ENCODE data around the gene UNC13C.

DNA sequence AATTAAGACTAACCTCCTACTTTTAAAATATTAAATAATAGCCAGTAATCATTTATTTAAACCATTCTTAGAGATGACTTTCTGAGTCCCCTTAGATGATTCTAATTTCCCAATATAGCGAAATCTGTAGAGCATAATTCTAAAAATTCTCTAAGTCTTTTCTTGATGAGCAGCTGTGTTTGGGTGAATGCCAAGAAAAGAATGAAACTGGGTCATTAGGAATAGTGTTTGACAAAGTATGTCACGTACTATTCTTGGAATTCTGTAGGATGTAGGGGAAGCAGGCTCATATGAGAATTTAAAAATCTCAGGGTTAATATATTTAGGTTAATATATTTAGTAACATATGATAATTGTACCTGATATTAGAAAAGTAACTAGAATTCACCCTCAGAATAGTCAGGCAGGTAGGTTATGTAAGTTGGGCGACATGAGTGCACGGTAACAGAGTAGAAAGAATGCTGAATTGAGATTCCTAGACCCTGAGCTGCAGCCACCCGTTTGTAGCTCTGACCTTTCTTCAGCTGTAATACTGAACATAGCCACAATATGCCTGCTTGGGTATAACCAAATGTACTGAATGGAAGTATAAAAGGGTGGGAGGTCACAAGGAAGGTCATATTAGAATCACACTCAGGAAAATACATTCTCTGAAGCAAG, 524.3 kb downstream of the UNC13C start:
- TF ChIP-seq EZH2 (IDR thresholded peaks at IDR 0.05; ENCODE audit: insufficient read depth, poor library complexity, severe bottlenecking): no peak
- TF ChIP-seq EZH2phosphoT487 (IDR thresholded peaks at IDR 0.05; ENCODE audit: insufficient read depth, low read depth): no peak
